HG02884 (cell line): ENCODE measurements around the gene HCFC1R1.
"Not testable (repeated sequence)": the region's sequence is repeated elsewhere in the genome, so short reads cannot be mapped to it uniquely, and the experiment has no call there.

Source experiments
- ATAC-seq: cut with Tn5 transposase; IDR thresholded peaks from one replicate; pipeline ENCODE4 v1.9.1; 2021; ENCODE audit warnings: mild to moderate bottlenecking, moderate library complexity; ENCODE audit not compliant: unreplicated experiment

HCFC1R1 gene

DNA sequence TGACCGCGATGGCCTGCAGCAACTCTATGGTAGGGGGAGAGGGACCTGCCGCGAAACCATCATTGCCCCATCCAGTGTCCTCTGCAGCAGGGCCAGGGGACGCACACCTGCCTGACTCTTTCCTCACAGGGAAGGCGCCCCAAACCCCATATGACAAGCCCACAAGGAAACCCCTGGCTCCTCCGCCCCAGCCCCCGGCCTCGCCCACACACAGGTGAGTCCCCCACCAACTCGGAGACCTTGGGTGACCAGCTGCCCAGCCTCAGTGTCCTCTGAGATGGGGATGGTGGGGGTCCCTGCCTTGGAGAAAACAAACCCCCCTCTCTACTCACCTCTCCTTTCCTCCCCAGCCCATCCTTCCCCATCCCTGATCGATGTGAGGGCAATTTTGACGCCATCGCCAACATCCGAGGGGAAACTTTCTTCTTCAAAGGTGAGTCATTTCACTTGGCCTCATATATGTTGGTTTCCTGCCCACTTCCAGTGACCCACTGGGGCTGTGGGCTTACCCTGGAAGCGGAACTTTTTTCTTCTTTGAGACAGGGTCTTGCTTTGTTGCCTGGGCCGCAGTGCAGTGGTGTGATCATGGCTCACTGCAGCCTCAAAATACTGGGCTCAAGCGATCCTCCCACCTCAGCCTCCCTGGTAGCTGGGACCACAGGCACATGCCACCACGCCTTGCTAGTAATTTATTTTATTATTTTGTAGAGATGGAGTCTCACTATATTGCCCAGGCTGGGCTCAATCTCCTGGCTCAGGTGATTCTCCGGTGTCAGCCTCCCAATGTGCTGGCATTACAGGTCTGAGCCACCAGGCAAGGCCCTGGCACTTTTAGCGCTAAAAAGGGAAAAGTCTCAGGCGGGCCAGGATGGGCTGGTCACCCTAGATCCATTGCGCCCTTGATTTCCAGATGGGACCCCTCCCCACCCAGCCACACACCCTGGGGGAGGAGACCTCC, 33.7 kb upstream of the HCFC1R1 start:
- ATAC-seq: no peak

GRCh38 chr16:3056336-3057180, 32.8 kb upstream of the HCFC1R1 start:
- ATAC-seq: no peak

DNA sequence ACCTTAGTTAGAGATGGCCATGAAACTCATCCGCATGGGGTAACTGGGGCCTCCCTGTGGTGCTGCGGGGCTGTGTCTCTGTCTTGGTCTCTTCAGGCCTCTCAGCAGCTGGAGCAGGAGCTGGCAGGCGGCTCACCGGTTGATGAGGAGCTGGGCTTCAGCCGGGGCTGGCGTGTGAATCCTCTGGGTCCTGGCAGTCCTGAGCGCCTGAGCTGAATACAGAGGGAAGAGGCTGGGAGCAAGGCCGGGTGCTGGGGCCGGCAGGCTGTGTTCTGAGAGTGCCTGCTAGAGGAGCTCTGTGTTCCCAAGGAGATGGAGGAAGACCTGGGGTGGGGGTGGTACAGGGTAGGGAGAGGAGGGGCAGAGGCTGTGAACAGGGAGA, 32.0 kb upstream of the HCFC1R1 start:
- ATAC-seq: not testable (repeated sequence)

DNA sequence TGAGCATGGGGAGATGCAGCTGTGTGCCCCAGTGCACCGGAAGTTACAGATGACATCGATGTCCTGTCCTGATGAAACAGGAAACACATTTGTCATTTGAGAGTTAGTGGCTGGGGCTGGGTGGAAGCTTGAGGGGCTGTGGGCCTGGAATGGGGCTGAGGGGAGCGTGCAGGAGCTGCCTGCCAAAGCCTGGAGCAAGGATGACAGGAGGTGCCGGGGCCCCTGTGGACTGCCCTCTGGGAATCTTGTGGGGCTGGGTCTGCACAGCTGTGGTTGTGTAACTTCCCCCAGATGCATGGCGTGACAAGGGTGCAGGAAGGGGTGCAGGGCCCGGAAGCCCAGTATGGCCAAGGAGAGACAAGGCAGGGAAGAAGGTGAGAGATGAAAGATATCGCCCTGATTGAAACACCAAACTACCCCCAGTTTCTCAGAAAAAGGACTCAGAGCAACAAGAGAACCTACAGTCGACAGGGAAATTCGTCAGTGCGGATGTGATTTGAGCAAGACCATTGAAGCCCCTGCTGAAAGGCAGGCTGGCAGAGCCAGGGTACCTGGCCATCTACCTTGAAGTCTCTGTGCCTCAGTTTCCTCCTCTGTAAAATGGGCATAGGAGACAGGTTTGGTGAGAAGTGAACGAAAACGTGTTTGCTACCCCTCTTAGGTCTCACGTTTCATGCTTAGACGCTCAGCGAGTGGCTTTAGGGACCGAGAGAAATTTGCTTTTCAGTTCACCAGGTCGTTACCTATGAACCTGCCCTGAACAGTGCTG, 31.4 kb upstream of the HCFC1R1 start:
- no peak for ATAC-seq

DNA sequence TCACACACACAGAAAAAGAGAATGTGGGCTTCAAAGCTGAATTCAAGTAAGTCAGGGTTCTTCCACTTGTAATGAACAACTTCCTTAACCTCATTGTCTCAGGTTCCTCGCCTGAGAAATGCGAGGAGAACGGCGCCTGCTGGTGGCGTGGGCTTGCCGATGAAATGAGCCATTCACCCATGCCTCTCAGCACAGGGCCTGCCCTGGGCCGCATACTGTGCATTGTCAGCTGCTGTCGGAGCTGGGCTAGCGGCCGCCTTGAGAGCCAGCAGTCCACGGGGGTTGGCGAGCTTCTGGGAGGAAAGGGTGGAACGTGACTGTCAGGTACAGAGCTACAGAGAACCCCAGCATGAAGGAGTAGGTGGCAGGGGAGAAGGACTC, 29.6 kb upstream of the HCFC1R1 start:
- ATAC-seq: not testable (repeated sequence)

DNA sequence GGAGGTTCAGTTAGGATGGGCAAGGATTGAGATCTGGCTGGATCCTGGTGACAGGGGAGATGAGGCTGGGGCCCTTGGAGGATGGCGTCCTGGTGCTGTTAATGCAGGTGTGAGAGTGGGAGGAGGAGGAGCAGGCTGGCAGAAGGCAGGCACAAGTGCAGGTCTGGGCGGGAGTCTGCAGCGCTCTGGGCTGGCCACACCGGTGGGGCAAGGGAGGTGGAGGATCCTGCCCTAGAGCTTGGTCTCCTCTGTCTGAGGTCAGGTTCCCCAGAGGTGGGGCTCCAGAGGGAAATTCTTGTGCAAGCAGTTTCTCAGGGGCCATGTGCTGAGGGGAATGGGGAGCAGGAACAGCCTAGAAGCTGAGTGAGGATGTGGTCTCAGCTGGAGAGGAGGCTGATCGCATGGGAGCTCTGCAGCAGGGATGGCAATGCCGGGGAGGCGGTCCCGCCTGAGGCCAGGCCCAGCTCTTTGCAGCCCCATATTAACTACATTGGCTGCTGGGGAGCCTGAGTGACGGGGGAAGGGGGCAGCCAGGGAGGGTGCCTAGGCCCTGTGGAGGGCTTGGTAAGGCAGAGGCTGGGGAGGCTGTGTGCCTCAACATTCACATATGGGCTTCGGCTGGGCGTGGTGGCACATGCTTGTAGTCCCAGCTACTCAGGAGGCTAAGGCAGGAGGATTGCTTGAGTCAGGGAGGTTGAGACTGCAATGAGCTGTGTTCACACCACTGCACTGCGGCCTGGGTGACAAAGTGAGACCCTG, 29.0 kb upstream of the HCFC1R1 start:
- not testable (repeated sequence) for ATAC-seq

- ATAC-seq: no peak
Measured at GRCh38 chr16:3051494-3051893, 27.8 kb upstream of the HCFC1R1 start.

GRCh38 chr16:3051009-3051408, 27.3 kb upstream of the HCFC1R1 start:
- ATAC-seq: no peak

DNA sequence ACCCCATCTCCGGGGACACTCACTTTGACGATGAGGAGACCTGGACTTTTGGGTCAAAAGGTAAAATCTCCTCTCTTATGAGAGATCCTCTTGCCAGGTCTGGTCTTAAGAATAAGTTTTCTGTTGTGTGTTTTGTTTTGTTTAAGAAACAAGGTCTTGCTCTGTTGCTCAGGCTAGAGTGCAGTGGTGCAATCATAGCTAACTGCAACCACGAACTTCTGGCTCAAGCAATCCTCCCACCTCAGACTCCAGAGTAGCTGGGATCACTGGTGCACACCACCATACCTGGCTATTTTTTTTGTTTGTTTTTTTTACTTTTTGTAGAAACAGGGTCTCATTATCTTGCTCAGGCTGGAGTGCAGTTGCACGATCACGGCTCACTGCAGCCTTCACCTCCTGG, 26.7 kb upstream of the HCFC1R1 start:
- ATAC-seq: no peak

- ATAC-seq: no peak
Measured at GRCh38 chr16:3049921-3050481, 26.3 kb upstream of the HCFC1R1 start.

DNA sequence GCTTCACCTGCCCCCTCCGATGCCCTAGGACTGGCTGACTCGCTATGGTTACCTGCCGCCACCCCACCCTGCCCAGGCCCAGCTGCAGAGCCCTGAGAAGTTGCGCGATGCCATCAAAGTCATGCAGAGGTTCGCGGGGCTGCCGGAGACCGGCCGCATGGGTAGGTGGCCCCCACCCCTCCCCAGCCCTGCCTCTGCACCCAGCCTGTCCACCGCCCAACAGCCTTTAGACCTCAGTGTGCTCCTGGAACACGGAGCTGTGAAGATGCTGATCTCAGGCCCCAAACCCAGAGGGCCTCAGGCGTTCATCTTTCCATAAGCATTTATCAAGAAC, 23.6 kb upstream of the HCFC1R1 start:
- no peak for ATAC-seq

DNA sequence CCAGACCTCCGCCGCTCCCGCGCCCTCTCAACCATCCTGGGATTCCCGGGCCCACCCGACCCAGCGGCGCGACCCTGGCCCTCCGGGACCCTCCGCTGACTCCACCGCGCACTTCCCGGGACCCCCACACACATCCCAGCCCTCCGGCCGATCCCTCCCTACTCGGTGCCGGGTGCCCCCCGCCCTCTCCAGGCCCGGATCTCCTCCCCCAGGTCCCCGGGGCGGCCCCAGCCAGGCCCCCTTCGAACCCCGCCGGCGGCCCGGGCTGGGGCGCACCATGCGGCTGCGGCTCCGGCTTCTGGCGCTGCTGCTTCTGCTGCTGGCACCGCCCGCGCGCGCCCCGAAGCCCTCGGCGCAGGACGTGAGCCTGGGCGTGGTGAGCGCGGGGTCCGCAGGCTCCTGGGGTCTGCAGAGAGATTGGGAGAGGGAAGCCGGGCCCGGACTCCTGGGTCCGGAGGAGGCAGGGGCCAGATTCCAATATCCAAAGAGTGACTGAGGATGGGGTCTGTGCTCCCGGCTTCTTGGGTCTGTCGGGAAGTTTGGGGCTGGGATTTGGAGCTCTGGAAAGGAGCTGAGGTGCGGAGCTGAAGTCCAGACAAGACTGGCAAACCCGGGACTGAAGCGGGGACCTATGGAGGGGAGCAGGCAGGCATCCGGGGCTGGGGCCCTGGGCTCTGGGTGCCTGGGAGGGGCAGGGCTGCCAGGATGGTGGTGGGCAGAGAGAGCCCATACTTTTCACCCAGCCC, 23.1 kb upstream of the HCFC1R1 start:
- ATAC-seq: no peak

GRCh38 chr16:3045758-3046640, 22.3 kb upstream of the HCFC1R1 start, which contains the start of gene MMP25:
Gene MMP25 (plus strand): TSS chr16:3046561. CDS start chr16:3046918, 357 bp downstream.
- ATAC-seq: no peak

DNA sequence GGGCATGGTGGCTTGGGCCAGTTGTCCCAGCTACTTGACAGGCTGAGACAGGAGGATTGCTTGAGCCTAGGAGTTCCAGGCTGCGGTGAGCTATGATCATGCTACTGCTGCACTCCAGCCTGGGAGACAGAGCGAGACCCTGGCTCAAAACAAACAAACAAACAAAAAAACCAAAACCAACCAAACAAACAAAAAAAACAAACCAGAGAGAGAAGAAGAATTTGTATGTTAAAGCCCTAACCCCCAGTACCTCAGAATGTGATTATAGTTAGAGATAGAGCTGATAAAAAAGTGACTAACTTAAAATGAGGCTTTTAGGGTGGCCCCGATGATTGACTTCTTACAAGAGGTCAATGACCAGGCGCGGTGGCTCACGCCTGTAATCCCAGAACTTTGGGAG, 21.0 kb upstream of the HCFC1R1 start:
- no peak for ATAC-seq

DNA sequence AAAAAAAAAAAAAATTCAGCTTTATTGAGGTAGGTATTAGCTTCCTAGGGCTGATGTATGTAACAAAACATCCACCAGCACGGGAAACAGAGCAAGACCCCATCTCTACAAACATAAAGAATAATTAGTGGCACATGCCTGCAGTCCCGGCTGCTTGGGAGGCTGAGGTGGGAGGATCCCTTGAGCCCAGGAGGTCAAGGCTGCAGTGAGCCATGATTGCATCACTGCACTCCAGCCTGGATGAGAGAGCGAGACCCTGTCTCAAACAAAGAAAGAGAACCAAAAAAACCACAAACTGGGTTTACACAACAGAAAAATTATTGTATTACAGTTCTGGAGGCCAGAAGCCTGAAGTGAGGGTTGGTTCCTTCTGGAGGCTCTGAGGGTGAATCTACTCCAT, 18.6 kb upstream of the HCFC1R1 start:
- no peak for ATAC-seq

DNA sequence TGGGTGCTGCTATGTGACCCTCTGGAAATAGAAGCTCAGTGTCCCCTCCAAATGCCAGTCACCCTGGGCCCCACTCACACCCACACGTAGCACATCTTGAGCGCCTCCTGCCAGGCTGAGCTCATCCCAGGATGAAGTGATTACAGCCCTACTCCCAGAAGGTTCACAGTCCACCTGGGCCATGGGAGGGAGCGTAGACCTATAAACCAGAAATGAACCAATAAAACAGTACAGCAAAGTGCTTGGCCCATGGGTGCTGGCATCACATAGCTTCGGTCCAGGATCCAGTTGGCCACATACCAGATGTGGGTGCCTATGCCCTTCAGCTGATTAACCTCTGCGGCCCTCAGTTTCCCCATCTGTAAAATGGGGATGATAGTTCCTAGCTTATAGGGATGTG, 15.2 kb upstream of the HCFC1R1 start:
- no peak for ATAC-seq

DNA sequence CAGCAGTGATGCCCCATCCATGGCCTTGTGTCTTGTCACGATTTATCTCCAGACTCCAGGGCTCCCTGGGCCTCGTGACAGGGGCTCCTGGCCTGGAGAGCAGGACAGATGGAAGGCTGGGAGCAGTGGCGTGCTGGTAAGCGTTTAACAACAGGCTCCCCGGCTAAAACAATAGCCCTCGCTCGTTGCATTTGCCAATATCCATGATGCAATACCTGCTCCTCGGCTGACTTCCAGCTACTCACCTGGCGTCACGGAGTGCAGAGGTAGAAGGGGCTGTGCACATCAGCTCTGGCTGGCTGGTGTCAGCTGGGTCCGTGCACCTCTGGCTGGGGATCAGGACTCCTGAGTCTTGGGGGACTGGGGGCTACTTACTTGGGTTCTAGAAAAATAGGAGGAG, 14.5 kb upstream of the HCFC1R1 start:
- ATAC-seq: no peak

DNA sequence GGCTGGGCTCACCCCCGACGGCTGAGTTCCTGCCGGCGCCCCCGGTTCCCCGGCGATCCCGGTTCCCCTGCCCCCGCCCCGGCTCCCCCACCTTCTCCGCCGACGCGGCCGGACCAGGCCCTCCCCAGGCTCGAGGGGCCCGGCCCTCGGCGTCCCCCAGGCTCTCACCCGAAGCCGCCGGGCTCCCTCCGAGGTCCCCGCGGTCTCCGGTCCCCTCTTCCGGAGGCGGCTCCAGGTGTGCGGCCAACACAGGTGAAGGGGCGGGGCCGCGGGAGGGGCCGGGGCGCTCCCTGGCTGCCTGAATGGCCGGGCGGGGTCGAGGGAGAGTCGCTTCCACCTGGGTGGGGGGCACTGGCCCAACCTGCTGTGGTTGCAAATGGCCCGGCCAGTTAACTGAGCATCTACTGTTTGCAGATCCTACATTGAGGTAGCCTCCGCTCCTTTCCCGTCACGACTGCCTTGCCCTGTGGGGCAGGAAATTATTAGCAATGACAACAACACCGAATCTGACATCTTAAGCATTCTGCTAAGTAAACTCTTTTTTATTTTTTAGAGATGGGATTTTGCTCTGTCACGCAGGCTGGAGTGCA, 13.1 kb upstream of the HCFC1R1 start, which contains the start of gene BICDL2:
TSS of gene BICDL2 (minus strand) at position 219 of the 590 bp plus-strand sequence. CDS start 1,448 bp downstream, outside the sequence.
- no peak for ATAC-seq
